ENCODE measurements around the gene PAQR5. TPM values are rescaled to one million over a fixed set of nuclear protein-coding genes. Genes with fewer than 3 reads are reported as not detected.

PAQR5 gene
- total RNA-seq, 1 experiment from 2014 or later, result 2.0 TPM

- intact Hi-C loops (cut with micrococcal nuclease; ENCODE audit: unreplicated experiment), result no loop called here
- Histone ChIP-seq H3K9me3 (ENCODE audit: control insufficient read depth, insufficient read depth, low read depth, low read length) (no peaks in the 10 kb centered on the region), H3K36me3 (ENCODE audit: control insufficient read depth, insufficient read depth, low read length) (no peaks in the 10 kb centered on the region), H3K4me3 (ENCODE audit: low read depth in 2 of 2, low read length in 2 of 2) (no peak overlapping the region), H3K27ac (ENCODE audit: low read length) (0 out of 2 replicates have a peak overlapping the region, but pooled peaks have one; percentile 36), H3K4me1 (ENCODE audit: control insufficient read depth, insufficient read depth, low read length) (peaks cover 9% of the 10 kb centered on the region; the same call in 1 of the 2 replicates), H3K27me3 (ENCODE audit: control insufficient read depth, insufficient read depth, low read length) (no peaks in the 10 kb centered on the region)
- ATAC-seq (peak; percentile 16; the same call in 1 of the 2 replicates), DNase-seq (ENCODE audit: low read depth, low spot score) (no peak)
- in situ Hi-C loops (cut with HindIII; ENCODE audit: low pct_unique_long_range_greater_than_20kb, low sequenced_read_pairs), result no loop called here
- no TSS peak for BruUV-seq (replicated peaks)
- TF ChIP-seq CTCF (IDR thresholded peaks at IDR 0.05), result no peak
- TF ChIP-seq, protein P1, sequence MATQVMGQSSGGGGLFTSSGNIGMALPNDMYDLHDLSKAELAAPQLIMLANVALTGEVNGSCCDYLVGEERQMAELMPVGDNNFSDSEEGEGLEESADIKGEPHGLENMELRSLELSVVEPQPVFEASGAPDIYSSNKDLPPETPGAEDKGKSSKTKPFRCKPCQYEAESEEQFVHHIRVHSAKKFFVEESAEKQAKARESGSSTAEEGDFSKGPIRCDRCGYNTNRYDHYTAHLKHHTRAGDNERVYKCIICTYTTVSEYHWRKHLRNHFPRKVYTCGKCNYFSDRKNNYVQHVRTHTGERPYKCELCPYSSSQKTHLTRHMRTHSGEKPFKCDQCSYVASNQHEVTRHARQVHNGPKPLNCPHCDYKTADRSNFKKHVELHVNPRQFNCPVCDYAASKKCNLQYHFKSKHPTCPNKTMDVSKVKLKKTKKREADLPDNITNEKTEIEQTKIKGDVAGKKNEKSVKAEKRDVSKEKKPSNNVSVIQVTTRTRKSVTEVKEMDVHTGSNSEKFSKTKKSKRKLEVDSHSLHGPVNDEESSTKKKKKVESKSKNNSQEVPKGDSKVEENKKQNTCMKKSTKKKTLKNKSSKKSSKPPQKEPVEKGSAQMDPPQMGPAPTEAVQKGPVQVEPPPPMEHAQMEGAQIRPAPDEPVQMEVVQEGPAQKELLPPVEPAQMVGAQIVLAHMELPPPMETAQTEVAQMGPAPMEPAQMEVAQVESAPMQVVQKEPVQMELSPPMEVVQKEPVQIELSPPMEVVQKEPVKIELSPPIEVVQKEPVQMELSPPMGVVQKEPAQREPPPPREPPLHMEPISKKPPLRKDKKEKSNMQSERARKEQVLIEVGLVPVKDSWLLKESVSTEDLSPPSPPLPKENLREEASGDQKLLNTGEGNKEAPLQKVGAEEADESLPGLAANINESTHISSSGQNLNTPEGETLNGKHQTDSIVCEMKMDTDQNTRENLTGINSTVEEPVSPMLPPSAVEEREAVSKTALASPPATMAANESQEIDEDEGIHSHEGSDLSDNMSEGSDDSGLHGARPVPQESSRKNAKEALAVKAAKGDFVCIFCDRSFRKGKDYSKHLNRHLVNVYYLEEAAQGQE (IDR thresholded peaks at IDR 0.05; ENCODE audit: insufficient read depth in 1 of 2, low read depth in 2 of 2, low read length in 1 of 2), result no peak
- no peak for TF ChIP-seq POLR2AphosphoS5 (IDR thresholded peaks at IDR 0.05; ENCODE audit: low read depth, low read length)
- TF ChIP-seq TCF7L2 (IDR thresholded peaks at IDR 0.05; ENCODE audit: low read depth, low read length), result no peak
- TF ChIP-seq SIN3A (IDR thresholded peaks at IDR 0.05; ENCODE audit: borderline replicate concordance, insufficient read depth, low read depth, low read length), result no peak
- ChIA-PET CTCF (no interaction called here), POLR2A (no interaction called here)
Observed at GRCh38 chr15:69305933-69306568, 7.3 kb downstream of the PAQR5 start.

- Histone ChIP-seq H3K36me3 (ENCODE audit: control insufficient read depth, insufficient read depth, low read length) (no peaks in the 10 kb centered on the region), H3K4me1 (ENCODE audit: control insufficient read depth, insufficient read depth, low read length) (peaks cover 9% of the 10 kb centered on the region; the same call in 1 of the 2 replicates), H3K27ac (ENCODE audit: low read length) (no peak overlapping the region), H3K27me3 (ENCODE audit: control insufficient read depth, insufficient read depth, low read length) (no peaks in the 10 kb centered on the region), H3K9me3 (ENCODE audit: control insufficient read depth, insufficient read depth, low read depth, low read length) (no peaks in the 10 kb centered on the region), H3K4me3 (ENCODE audit: low read depth in 2 of 2, low read length in 2 of 2) (no peak overlapping the region)
- CTCF ChIA-PET, result no interaction called here
- no TSS peak for BruUV-seq (replicated peaks)
- TF ChIP-seq TCF7L2 (IDR thresholded peaks at IDR 0.05; ENCODE audit: low read depth, low read length), result no peak
- no peak for TF ChIP-seq SIN3A (IDR thresholded peaks at IDR 0.05; ENCODE audit: borderline replicate concordance, insufficient read depth, low read depth, low read length)
- TF ChIP-seq CTCF (IDR thresholded peaks at IDR 0.05), result no peak
- TF ChIP-seq, protein P1 (IDR thresholded peaks at IDR 0.05; ENCODE audit: insufficient read depth in 1 of 2, low read depth in 2 of 2, low read length in 1 of 2), result no peak
- no peak for TF ChIP-seq POLR2AphosphoS5 (IDR thresholded peaks at IDR 0.05; ENCODE audit: low read depth, low read length)
- ATAC-seq, result no peak
- in situ Hi-C loops (cut with HindIII; ENCODE audit: low pct_unique_long_range_greater_than_20kb, low sequenced_read_pairs) (no loop called here), intact Hi-C loops (cut with micrococcal nuclease; ENCODE audit: unreplicated experiment) (no loop called here)
- no peak for DNase-seq (ENCODE audit: low read depth, low spot score)
- POLR2A ChIA-PET, result no interaction called here
Observed at GRCh38 chr15:69307939-69308338, 9.2 kb downstream of the PAQR5 start.
